NCI-H748 treated with DMSO at 0.1 percent for 48 hours (cell line): ENCODE measurements around the gene VAV2.

Experiments
- DNase-seq: peaks from one replicate; lab custom pipeline; 2025; lab: John Stamatoyannopoulos, UW

Gene VAV2

DNA sequence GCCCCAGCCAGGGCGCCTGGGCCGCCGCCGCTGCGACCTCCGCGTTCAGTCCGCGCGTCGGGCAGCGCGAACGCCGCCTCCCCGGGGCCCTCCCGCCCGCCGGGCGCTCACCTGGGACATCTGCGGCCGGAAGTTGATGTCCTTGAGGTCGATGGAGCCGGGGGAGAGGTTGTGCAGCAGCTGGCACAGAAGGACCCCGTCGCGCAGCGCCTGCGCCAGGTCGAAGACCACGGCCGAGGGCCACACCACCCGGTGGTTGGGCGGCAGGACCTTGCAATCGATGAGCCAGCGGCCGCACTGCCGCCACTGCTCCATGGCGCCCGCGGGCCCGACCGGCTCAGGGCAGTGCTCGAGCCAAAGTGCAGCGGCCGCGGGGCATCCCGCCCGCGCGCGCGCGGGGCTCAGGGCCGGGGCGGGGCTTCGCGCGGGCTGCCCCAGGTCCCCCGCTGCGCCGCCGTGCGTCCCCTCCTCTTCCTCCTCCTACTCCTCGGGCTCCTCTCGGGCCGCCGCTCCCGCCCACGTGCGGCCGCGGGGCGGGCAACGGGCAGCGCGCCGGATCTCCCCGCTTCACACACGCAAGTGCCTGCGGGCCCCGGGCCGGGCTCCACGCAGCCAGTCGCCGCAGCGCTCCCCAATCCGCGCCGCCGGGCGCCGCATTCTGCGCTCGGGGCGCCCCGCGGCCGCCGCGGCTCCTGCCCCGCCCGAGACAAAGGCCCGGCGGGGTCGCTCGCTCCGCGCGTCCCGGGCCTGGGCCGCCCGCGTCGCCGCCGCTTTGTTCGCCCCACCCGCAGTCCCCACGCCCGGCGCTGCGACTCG, at the start of gene VAV2:
TSS of gene VAV2 (minus strand) at position 361 of the 816 bp plus-strand sequence. CDS start at position 315, 46 bp downstream.
- DNase-seq: peak; percentile 39

DNA sequence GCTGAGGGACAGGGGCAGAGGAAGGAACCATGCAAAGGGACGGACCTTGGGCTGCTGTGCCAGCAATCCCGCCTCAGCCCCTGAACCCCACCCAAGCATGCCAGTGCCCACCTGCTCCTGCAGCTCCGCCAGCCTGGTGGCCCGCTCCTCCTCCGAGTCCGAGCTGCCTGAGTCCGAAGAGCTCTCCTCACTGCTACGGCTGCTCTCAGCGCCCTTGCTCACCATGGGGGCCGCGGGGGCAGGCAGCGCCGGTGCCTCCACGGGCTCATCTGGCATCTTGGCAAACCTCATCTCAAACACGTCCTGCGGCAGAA, 49.5 kb upstream of the VAV2 start:
- no peak for DNase-seq

DNA sequence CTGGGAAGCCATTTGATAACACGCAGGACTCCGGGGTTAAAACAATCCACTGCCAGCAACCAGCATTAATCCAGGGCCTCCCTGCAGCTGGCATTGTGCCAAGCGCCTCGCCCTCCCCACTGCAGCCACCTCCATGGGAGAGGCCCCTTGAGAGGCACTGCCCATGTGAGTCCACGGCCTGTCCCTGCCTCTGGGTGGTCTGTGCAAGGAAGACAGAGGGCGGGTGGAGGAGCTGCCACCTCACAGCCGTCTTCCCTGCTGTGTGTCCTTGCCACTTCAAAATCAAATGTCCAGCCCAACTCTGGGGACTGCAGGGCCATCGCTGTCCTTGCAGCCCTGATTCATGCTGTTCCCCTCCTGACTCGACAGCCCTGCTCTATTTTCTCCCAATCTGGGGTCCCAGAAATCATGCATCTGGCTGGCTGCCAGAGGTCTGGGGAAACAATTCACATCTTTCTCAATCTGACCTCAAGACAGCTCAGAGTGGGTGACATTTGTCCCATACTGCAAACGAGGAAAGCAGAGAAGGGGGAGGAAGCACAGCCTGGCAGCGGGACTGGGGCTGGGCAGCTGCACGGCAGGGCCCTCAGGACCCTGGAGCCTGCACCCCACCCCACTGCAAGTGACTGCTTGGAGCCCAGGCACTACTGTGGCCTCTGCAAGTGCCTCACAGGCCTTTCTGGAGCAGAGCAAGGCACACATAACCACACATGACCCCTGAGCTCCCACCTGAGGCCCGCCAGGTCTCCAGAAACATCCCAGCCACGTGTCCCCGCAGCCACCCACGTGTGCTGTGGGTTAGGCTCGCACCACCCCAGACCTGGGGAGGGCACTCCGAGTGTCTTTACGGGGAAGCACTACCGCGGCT, 48.9 kb upstream of the VAV2 start:
- no peak for DNase-seq

GRCh38 chr9:134040176-134040565, 48.0 kb upstream of the VAV2 start:
- DNase-seq: no peak

- DNase-seq: no peak
Measured at GRCh38 chr9:134039386-134040175, 47.5 kb upstream of the VAV2 start.

DNA sequence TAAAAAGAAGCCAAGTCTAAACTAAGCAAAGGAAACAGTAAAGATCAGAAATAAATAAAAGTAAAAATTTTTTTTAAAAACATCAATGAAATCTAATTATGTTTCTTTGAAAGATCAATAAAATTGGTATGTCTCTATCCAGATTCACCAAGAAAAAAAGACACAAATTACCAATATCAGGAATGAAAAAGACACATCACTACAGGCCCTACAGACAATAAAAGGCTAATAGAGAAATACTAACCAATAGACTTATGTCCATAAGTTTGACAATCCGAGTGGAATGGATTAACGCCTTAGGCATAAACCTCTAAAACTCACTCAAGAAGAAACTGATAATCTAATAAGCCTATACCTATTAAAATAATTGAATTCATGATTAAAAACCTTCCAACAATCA, 45.5 kb upstream of the VAV2 start:
- DNase-seq: no peak

- no peak for DNase-seq
Measured at GRCh38 chr9:134036130-134036529, 44.0 kb upstream of the VAV2 start.

- no peak for DNase-seq
Measured at GRCh38 chr9:134035041-134036039, 43.2 kb upstream of the VAV2 start.

DNA sequence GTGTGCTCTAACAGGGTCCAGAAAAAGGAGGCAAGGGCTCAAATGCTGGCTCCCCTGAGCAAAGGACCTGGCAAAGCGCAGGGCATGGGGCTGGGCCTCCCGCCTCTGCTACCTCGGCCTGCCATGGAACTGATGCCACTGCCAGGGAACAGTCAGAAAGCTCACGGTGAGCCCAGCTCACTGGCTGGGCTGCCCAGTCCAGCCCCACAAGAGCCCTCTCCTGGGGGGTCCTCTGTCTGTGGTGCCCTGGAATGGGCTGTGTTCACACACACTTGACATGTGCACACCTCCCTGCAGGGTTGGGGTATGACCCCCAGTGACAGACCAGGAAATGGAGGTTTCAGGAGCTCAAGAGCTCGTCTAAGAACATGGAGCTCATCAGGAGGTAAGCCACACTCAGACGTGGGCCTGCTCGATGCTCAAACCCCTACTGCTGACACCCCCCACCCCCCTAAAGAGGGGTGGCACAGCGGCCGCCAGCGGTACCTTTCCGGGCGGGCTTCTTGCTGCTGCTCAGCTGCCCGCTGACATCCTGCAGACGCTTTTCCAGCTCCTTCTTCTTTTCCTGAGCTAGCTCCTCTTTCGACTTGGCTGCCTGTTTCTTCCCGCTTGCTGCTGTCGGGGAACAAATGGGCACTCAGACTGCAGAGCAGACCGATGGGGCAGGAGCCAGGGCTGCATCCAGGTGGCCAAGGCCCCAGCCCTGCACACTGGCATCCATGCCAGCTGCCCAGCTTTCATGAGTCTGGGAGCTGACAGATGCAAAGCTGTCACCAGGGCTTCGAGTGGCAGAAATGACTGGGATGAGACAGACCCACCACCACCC, 42.3 kb upstream of the VAV2 start:
- DNase-seq: no peak

GRCh38 chr9:134033516-134034214, 41.5 kb upstream of the VAV2 start:
- DNase-seq: no peak

DNA sequence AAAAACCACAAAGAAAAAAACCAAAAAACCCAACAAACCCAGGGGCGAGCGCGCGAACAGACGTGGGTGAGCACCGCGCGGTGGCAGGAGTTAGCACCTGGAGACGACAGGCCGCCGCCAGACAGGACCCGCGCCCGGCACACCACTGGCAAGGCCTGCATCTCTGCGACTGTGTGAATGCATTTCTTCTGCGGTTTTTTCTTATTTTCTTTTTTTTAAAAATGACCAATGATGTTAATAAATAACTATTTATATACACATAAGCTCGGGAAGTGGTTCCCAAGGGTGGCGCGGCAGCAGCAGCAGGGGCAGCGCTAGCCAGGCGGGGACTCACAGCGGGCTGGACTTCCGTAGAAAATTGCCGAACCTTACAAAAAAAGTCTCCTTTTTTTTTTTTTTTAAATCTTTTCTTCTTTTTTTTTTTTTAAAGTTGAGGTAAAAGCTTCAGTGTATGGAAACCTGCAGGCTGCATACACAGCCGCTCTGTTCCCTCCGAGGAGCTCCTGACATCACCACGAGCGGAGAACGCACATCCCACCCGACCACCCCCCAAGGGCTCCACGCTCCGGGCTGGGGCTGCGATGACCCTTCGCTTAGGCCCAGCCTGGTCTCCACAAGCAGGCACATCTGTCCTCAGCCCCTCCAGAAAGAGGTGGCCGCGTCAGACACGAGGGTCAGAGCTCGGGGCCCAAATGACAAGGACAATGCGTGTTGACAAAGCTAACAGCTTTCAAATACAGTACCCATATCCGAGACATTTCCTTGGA, 40.5 kb upstream of the VAV2 start:
- no peak for DNase-seq

DNA sequence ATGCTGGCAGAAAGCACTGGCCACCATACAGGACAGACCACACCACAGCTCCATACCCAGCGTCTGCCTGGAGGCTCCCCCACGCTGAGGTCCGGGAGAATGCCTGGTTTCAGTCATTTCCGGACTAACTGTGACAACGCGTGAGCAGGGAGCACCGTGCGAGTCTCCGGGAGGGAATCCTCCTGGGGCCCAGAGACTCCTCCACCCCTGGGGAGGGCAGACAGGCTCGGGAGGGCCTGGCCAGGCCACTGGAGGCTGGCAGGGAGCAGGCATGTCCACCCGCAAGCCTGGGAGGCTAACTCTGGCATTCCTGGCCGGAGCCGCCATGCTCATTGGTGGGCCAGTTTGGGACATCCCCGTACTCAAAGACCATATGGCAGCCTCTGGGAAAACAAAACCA, 39.7 kb upstream of the VAV2 start:
- no peak for DNase-seq

DNA sequence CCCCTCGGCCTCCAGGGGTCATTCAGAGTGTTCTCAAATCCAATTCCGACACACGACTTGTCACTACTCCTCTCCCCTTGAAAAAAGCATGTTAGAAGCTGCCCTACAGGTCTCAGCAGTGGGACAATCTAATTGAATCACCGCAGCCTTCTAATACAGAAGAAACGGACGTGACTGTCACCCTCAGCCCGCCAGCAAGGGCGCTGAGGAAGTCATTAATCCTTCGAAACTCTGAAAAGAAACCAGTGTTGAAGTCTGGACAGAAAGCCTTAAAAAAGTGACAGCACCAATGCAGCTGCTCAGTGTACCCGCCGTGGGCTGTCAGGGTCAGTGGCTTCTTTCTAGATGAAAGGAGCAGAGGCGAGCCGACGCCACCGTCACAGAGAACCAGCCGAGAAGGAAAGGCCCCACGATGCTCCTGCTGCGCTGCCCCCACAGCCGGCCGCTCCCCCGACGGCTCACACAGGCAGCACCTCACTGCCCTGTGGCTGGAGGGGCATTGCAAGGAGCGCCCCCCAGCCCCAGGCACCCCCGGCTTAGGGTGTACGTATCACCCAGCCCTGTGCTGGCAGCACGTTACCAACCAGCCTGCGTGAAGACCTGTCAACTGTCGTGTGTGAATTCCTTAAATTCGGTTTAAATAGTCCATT, 38.8 kb upstream of the VAV2 start:
- no peak for DNase-seq

DNA sequence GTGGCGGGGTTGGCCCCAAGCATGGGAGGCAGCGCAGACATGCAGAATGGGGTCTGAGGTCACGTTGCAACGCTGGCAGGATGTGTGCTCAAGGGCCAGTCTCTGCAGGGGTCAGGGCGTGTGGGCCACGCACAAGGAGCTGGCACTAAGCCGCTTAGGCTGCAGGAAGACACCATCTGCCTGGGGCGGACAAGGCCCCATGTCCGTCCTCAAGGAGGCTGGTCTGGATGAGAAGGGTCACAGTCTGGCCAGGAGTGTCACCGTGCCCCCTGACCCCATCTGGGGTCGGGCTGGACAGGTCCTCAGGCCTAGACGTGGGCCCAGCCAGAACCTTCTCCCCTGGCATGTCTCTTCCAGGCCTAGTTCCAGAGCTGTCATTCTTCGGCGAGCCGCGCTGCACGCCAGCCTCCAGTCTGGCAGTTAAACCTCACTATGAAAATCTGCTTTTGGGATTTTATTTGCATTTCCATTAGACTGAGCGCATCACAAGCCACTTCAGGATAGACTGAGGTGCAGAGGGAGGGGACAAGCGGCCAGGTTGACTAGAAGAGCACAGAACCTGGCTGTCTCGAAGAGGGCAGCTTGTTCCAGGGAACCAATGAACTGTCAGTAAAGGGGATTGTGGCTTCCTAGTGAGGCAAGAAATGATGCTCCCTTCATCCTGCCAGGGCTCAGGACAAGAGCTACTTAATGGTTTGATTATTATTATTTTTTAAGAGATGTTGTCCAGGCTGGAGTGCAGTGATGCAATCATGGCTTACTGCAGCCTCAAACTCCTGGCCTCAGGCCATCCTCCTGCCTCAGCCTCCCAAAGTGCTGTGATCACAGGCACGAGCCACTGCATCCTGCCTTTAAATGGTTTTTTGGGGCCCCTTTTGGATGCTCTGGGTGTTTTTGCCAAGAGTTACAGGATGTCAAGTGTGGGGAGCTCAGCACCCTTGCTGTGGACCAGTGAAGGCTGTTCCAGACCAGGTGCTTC, 37.4 kb upstream of the VAV2 start:
- no peak for DNase-seq

DNA sequence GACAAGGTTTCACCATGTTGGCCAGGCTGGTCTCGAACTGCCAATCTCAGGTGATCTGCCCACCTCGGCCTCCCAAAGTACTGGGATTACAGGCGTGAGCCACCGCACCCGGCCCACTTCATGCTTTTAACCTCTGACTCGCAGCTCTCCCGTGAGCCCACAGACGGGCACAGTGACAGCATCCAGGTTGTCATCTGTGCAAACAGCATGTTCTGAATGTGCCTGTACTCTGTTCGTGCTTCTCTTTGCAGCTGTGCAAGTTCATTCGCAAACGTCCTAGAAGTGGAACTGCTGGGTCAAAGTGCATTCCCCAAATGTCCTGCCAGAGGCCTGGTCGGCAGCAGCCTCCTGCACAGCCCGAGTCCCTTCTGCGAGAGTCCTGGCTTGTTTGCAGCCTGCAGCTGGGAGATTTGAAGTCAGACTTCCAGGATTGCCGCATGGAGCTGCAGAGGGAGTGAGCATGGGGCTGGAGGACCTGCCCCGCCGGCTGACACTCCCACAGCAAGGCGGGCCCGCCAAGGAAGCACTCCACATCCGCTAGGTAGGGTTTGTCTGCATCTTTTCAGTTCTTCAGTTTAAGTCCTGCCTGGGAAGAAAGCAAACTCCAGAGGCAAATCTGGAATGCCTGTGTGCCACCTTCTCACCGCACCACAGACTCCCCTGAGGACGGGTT, 36.6 kb upstream of the VAV2 start:
- DNase-seq: no peak

DNA sequence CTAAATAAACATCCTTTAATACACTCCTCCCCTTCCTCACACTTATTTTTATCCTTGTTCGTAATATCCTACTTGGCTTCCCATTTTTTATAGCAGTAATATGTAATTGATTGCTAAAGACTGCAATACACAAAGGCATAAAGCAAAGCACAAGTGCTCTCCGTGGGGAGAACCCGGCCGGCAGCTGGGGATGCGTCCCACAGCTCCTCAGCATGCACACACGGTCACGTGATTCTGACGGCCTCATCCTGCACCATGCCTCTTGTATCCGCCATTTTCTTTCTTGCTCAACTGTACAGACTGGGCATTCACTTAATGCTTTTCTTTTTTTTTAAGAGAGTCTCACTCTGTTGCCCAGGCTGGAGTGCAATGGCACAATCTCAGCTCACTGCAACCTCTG, 36.0 kb upstream of the VAV2 start:
- DNase-seq: no peak

GRCh38 chr9:134027561-134027960, 35.4 kb upstream of the VAV2 start:
- no peak for DNase-seq
